Hepatocyte (in vitro differentiated cells): ENCODE results near the gene CKB. TPM values are rescaled to one million over a fixed set of nuclear protein-coding genes. Genes with fewer than 3 reads are reported as not detected.

Source experiments
- DNase-seq: peaks from one replicate; pipeline ENCODE4 v3.0.0-alpha.2; 2016; ENCODE audit warnings: low spot score
- H2AFZ ChIP-seq: fragments of 200-600 bp; sonication (generic); 2 replicates; pipeline ENCODE4 v1.6.0; 2016; ENCODE audit warnings: antibody characterized with exemption, mild to moderate bottlenecking
- H3K27ac ChIP-seq: fragments of 200-600 bp; sonication (generic); 2 replicates; pipeline ENCODE4 v1.5.1; 2016; ENCODE audit warnings: mild to moderate bottlenecking
- H3K27me3 ChIP-seq: fragments of 200-600 bp; sonication (generic); 2 replicates; pipeline ENCODE4 v1.6.1; 2016
- H3K36me3 ChIP-seq: fragments of 200-600 bp; sonication (generic); replicated peaks from 2 replicates; pipeline ENCODE4 v1.5.1; 2016; ENCODE audit warnings: low read depth; ENCODE audit not compliant: insufficient read depth
- H3K4me1 ChIP-seq: fragments of 200-600 bp; sonication (generic); 2 replicates; pipeline ENCODE4 v1.5.1; 2016; ENCODE audit warnings: mild to moderate bottlenecking, moderate library complexity; ENCODE audit not compliant: insufficient read depth
- H3K4me2 ChIP-seq: fragments of 200-600 bp; sonication (generic); 2 replicates; pipeline ENCODE4 v1.6.0; 2016
- H3K4me3 ChIP-seq: fragments of 200-600 bp; sonication (generic); 2 replicates; pipeline ENCODE4 v1.5.1; 2016; ENCODE audit warnings: mild to moderate bottlenecking
- H3K79me2 ChIP-seq: fragments of 200-600 bp; sonication (generic); 2 replicates; pipeline ENCODE4 v1.6.0; 2017; ENCODE audit warnings: mild to moderate bottlenecking
- H3K9me2 ChIP-seq: fragments of 200-600 bp; sonication (generic); replicated peaks from 2 replicates; pipeline ENCODE4 v1.6.0; 2017; ENCODE audit warnings: mild to moderate bottlenecking; ENCODE audit not compliant: insufficient read depth
- H3K9me3 ChIP-seq: fragments of 200-600 bp; sonication (generic); 2 replicates; pipeline ENCODE4 v1.5.1; 2016; ENCODE audit warnings: low read depth, mild to moderate bottlenecking
- H4K20me1 ChIP-seq: fragments of 200-600 bp; sonication (generic); 2 replicates; pipeline ENCODE4 v1.6.0; 2016; ENCODE audit warnings: mild to moderate bottlenecking; ENCODE audit not compliant: insufficient read depth, poor library complexity, severe bottlenecking
- CTCF ChIP-seq: fragments of 200-600 bp; sonication (generic); IDR thresholded peaks from 2 replicates; pipeline ENCODE4 v1.5.1; 2016; ENCODE audit warnings: antibody characterized with exemption, mild to moderate bottlenecking; ENCODE audit not compliant: poor library complexity
- EZH2 ChIP-seq: fragments of 200-600 bp; sonication (generic); IDR thresholded peaks from 2 replicates; pipeline ENCODE4 v1.6.1; 2016; ENCODE audit warnings: antibody characterized with exemption, mild to moderate bottlenecking, borderline replicate concordance
- EZH2phosphoT487 ChIP-seq: fragments of 200-600 bp; sonication (generic); IDR thresholded peaks from one replicate; pipeline ENCODE4 v1.6.1; 2018; ENCODE audit warnings: antibody characterized with exemption, mild to moderate bottlenecking, low read depth, moderate library complexity; ENCODE audit not compliant: unreplicated experiment, severe bottlenecking
- WGBS: methylation state at CpG from one replicate; pipeline ENCODE4 v1.1.6; 2016; ENCODE audit warnings: low lambda C conversion rate; ENCODE audit errors: missing lambda C conversion rate; 5-methylcytosine and 5-hydroxymethylcytosine counted together
- polyA plus RNA-seq: library from polyadenylated mRNA; unstranded; fragments of >200 nt; fragmentation: Nextera tagmentation; extraction: Ambion mirVana; gene quantifications from 2 replicates; pipeline ENCODE4 v1.2.1, GENCODE V29; 2016
- total RNA-seq: library from RNA; depleted of rRNA; stranded (reverse); fragments of >200 nt; gene quantifications from 2 replicates; pipeline ENCODE4 v1.2.3, GENCODE V29; 2014

The CKB gene
- total and polyA plus RNA-seq, 2 experiments from 2014 or later, result 682 to 2,829 TPM

GRCh38 chr14:103523575-103523954 is 935 bp upstream of the CKB start:
- Histone ChIP-seq H2AFZ (no peak overlapping the region), H3K79me2 (peaks cover 41% of the 10 kb centered on the region), H3K4me1 (peaks cover 59% of the 10 kb centered on the region), H3K27ac (peak overlapping the region; percentile 99), H3K9me2 (no peaks in the 10 kb centered on the region), H3K4me3 (peak overlapping the region; percentile 36), H4K20me1 (peaks cover 27% of the 10 kb centered on the region), H3K36me3 (no peaks in the 10 kb centered on the region), H3K4me2 (peak overlapping the region; percentile 100), H3K27me3 (peaks cover 4% of the 10 kb centered on the region), H3K9me3 (no peaks in the 10 kb centered on the region)
- TF ChIP-seq EZH2phosphoT487, result no peak
- 47% methylated on average over 10 of the region's 10 CpGs for WGBS
- no peak for DNase-seq

- DNase-seq, result no peak
- TF ChIP-seq EZH2, result no peak
- TF ChIP-seq CTCF, result no peak
- TF ChIP-seq EZH2phosphoT487, result no peak
- Histone ChIP-seq H3K4me2 (peak overlapping the region; percentile 100), H3K9me3 (no peaks in the 10 kb centered on the region), H3K27ac (peak overlapping the region; percentile 90), H3K9me2 (no peaks in the 10 kb centered on the region), H2AFZ (peak overlapping the region; percentile 49), H3K36me3 (no peaks in the 10 kb centered on the region), H3K27me3 (peaks cover 4% of the 10 kb centered on the region), H3K79me2 (peaks cover 28% of the 10 kb centered on the region), H4K20me1 (peaks cover 27% of the 10 kb centered on the region), H3K4me1 (peaks cover 62% of the 10 kb centered on the region), H3K4me3 (peak overlapping the region; percentile 91)
- WGBS, result 1% methylated on average over 33 of the region's 74 CpGs
Observed at GRCh38 chr14:103521951-103522563, 573 bp downstream of the CKB start.

- Histone ChIP-seq H3K79me2 (peaks cover 25% of the 10 kb centered on the region), H2AFZ (peak overlapping the region; percentile 49), H3K27ac (peak overlapping the region; percentile 90), H3K4me3 (peak overlapping the region; percentile 91), H3K27me3 (peaks cover 4% of the 10 kb centered on the region), H3K4me2 (peak overlapping the region; percentile 100), H4K20me1 (peaks cover 27% of the 10 kb centered on the region), H3K4me1 (peaks cover 56% of the 10 kb centered on the region), H3K36me3 (no peaks in the 10 kb centered on the region), H3K9me2 (no peaks in the 10 kb centered on the region), H3K9me3 (no peaks in the 10 kb centered on the region)
- DNase-seq, result no peak
- 5% methylated on average over 8 of the region's 77 CpGs for WGBS
- TF ChIP-seq CTCF, result no peak
- TF ChIP-seq EZH2phosphoT487, result no peak
- no peak for TF ChIP-seq EZH2
Observed at GRCh38 chr14:103521438-103521950, 1.1 kb downstream of the CKB start.

GRCh38 chr14:103520657-103521437 is 1.8 kb downstream of the CKB start:
- no peaks in the 10 kb centered on the region for H3K9me2 ChIP-seq
- peak; percentile 90 for DNase-seq
- peaks cover 27% of the 10 kb centered on the region for H4K20me1 ChIP-seq
- peak overlapping the region; percentile 100 for H3K4me2 ChIP-seq
- peak overlapping the region; percentile 49 for H2AFZ ChIP-seq
- peak overlapping the region; percentile 91 for H3K4me3 ChIP-seq
- no peaks in the 10 kb centered on the region for H3K36me3 ChIP-seq
- no peaks in the 10 kb centered on the region for H3K9me3 ChIP-seq
- peaks cover 25% of the 10 kb centered on the region for H3K79me2 ChIP-seq
- H3K4me1 ChIP-seq, result peaks cover 50% of the 10 kb centered on the region
- TF ChIP-seq EZH2 (no peak), CTCF (peak; percentile 53), EZH2phosphoT487 (no peak)
- WGBS, result 32% methylated on average over 8 of the region's 66 CpGs
- peak overlapping the region; percentile 90 for H3K27ac ChIP-seq
- H3K27me3 ChIP-seq, result peaks cover 4% of the 10 kb centered on the region
